HG03439 (cell line): ENCODE data around the gene MXI1.
A peak's percentile ranks its signal among the peaks of the same experiment; 100 is the strongest.
"Not testable (repeated sequence)": the region's sequence is repeated elsewhere in the genome, so short reads cannot be mapped to it uniquely, and the experiment has no call there.

ENCODE experiments used
- ATAC-seq: cut with Tn5 transposase; IDR thresholded peaks from one replicate; pipeline ENCODE4 v1.9.1; 2021; ENCODE audit warnings: mild to moderate bottlenecking, moderate library complexity; ENCODE audit not compliant: unreplicated experiment

Gene MXI1

GRCh38 chr10:110181451-110181850, 26.0 kb upstream of the MXI1 start:
- ATAC-seq: no peak

- no peak for ATAC-seq
Observed at GRCh38 chr10:110181911-110182310, 25.5 kb upstream of the MXI1 start.

- ATAC-seq: no peak
Observed at GRCh38 chr10:110184398-110184797, 23.0 kb upstream of the MXI1 start.

GRCh38 chr10:110185646-110186182, 21.7 kb upstream of the MXI1 start:
- not testable (repeated sequence) for ATAC-seq

GRCh38 chr10:110190170-110190569, 17.2 kb upstream of the MXI1 start:
- ATAC-seq: no peak

GRCh38 chr10:110192552-110192951, 14.9 kb upstream of the MXI1 start:
- peak; percentile 64 for ATAC-seq

- ATAC-seq: no peak
Observed at GRCh38 chr10:110200503-110200902, 6.9 kb upstream of the MXI1 start.

GRCh38 chr10:110201046-110201445, 6.4 kb upstream of the MXI1 start:
- not testable (repeated sequence) for ATAC-seq

- no peak for ATAC-seq
Observed at GRCh38 chr10:110203500-110204455, 3.6 kb upstream of the MXI1 start.

- no peak for ATAC-seq
Observed at GRCh38 chr10:110205051-110205675, 2.2 kb upstream of the MXI1 start.

GRCh38 chr10:110207805-110208613, 604 bp downstream of the MXI1 start:
- ATAC-seq: peak; percentile 1

- ATAC-seq: no peak
Observed at GRCh38 chr10:110208614-110209453, 1.4 kb downstream of the MXI1 start.

GRCh38 chr10:110209454-110209925, 2.1 kb downstream of the MXI1 start:
- ATAC-seq: no peak

- no peak for ATAC-seq
Observed at GRCh38 chr10:110209926-110210673, 2.7 kb downstream of the MXI1 start.

GRCh38 chr10:110210674-110211464, 3.5 kb downstream of the MXI1 start:
- ATAC-seq: peak; percentile 69

- no peak for ATAC-seq
Observed at GRCh38 chr10:110211465-110211843, 4.0 kb downstream of the MXI1 start.

- no peak for ATAC-seq
Observed at GRCh38 chr10:110212119-110213006, 5.0 kb downstream of the MXI1 start.
